RKO (cell line): ENCODE results near the gene TRIM15.
A peak's percentile ranks its signal among the peaks of the same experiment; 100 is the strongest.
"Not testable (repeated sequence)": the region's sequence is repeated elsewhere in the genome, so short reads cannot be mapped to it uniquely, and the experiment has no call there.

Source experiments
- DNase-seq: peaks from one replicate; pipeline ENCODE4 v3.0.0-alpha.2; 2016; ENCODE audit warnings: low spot score

Gene TRIM15

GRCh38 chr6:30198166-30199084, 35.1 kb downstream of the TRIM15 start:
- DNase-seq, result no peak

- DNase-seq, result no peak
These were observed 37.4 kb downstream of the TRIM15 start for GRCh38 chr6:30200551-30201281.

- DNase-seq, result no peak
These were observed 39.0 kb downstream of the TRIM15 start for GRCh38 chr6:30202366-30202765.

- DNase-seq, result no peak
These were observed 40.8 kb downstream of the TRIM15 start for GRCh38 chr6:30204116-30204515.

GRCh38 chr6:30206152-30206551, 42.8 kb downstream of the TRIM15 start:
- no peak for DNase-seq

- DNase-seq, result no peak
These were observed 43.7 kb downstream of the TRIM15 start for GRCh38 chr6:30206799-30207618.

GRCh38 chr6:30207619-30208295, 44.4 kb downstream of the TRIM15 start:
- no peak for DNase-seq

- DNase-seq, result no peak
These were observed 48.0 kb downstream of the TRIM15 start for GRCh38 chr6:30211306-30211705.

- peak; percentile 25 for DNase-seq
These were observed 48.6 kb downstream of the TRIM15 start for GRCh38 chr6:30211899-30212298.

- peak; percentile 97 for DNase-seq
These were observed 49.7 kb downstream of the TRIM15 start, which contains the start of gene TRIM26 for GRCh38 chr6:30212865-30213666. Gene TRIM26 (minus strand): TSS chr6:30213406. CDS start chr6:30199103, 14,303 bp downstream.

GRCh38 chr6:30213667-30213956, 50.3 kb downstream of the TRIM15 start:
- DNase-seq, result no peak

GRCh38 chr6:30213957-30214656, 50.8 kb downstream of the TRIM15 start:
- peak; percentile 88 for DNase-seq

- DNase-seq, result no peak
These were observed 51.3 kb downstream of the TRIM15 start for GRCh38 chr6:30214657-30214982.

GRCh38 chr6:30216096-30216495, 52.8 kb downstream of the TRIM15 start:
- no peak for DNase-seq

- peak; percentile 74 for DNase-seq
These were observed 55.9 kb downstream of the TRIM15 start for GRCh38 chr6:30219244-30219643.

GRCh38 chr6:30221395-30221794, 58.0 kb downstream of the TRIM15 start:
- not testable (repeated sequence) for DNase-seq

GRCh38 chr6:30221956-30222355, 58.6 kb downstream of the TRIM15 start:
- DNase-seq, result not testable (repeated sequence)
